Measurements from ENCODE around the gene ELMO1. TPM values are rescaled to one million over a fixed set of nuclear protein-coding genes. Genes with fewer than 3 reads are reported as not detected.

Gene ELMO1
- total RNA-seq, 1 experiment from 2014 or later = 7.8 TPM

DNA sequence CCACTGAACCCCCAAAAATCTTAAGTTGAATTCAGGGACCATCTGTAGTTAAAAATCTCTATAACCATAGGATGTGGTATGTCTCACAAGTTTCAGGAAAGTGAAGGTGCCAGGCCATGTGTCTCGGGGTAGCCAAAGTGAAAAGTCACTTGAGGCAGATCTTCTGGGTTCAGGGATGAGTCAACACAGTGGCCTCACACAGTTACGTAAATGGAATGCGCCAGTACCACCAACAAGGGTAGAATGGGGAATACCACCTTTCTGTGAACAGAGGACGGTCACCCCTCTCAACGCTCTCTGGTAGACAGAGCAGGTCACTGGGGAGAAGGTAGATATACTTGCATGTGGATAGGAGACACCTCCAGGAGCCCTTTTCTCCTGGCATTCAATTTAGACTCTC, 71.4 kb downstream of the ELMO1 start:
- no peak overlapping the region for H2BK15ac ChIP-seq (ENCODE audit: low read depth, low read length)
- no peak overlapping the region for H3K56ac ChIP-seq (ENCODE audit: insufficient read length, low read depth, low read length)
- no peak overlapping the region for H3K4me2 ChIP-seq (ENCODE audit: insufficient read depth, insufficient read length, low read length)
- H3K14ac ChIP-seq (ENCODE audit: insufficient read depth, low read length) = no peak overlapping the region
- DNase-seq = no peak
- H3T11ph ChIP-seq (ENCODE audit: low read length) = no peak overlapping the region
- no peak overlapping the region for H3K4ac ChIP-seq (ENCODE audit: low read depth, low read length)
- Mint-ChIP-seq H3K4me3 (no peak overlapping the region), H3K36me3 (ENCODE audit: insufficient read depth in 1 of 3, low read depth in 3 of 3) (peaks cover 15 to 31% (median 29%) of the 10 kb centered on the region in 3 experiments), H3K27ac (no peak overlapping the region), H3K4me1 (peaks cover 5 to 13% of the 10 kb centered on the region in 2 experiments), H3K27me3 (ENCODE audit: low read depth) (no peaks in the 10 kb centered on the region), H3K9me3 (peaks cover 23 to 24% of the 10 kb centered on the region in 2 experiments)
- no peaks in the 10 kb centered on the region for H3K23me2 ChIP-seq (ENCODE audit: insufficient read length, low read depth, low read length, poor library complexity, severe bottlenecking)
- no peak overlapping the region for H2AK5ac ChIP-seq (ENCODE audit: insufficient read length, low read length)
- TF ChIP-seq, protein P1, sequence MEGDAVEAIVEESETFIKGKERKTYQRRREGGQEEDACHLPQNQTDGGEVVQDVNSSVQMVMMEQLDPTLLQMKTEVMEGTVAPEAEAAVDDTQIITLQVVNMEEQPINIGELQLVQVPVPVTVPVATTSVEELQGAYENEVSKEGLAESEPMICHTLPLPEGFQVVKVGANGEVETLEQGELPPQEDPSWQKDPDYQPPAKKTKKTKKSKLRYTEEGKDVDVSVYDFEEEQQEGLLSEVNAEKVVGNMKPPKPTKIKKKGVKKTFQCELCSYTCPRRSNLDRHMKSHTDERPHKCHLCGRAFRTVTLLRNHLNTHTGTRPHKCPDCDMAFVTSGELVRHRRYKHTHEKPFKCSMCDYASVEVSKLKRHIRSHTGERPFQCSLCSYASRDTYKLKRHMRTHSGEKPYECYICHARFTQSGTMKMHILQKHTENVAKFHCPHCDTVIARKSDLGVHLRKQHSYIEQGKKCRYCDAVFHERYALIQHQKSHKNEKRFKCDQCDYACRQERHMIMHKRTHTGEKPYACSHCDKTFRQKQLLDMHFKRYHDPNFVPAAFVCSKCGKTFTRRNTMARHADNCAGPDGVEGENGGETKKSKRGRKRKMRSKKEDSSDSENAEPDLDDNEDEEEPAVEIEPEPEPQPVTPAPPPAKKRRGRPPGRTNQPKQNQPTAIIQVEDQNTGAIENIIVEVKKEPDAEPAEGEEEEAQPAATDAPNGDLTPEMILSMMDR (conservative IDR thresholded peaks at IDR 0.05) = no peak
- H3K27me3 ChIP-seq (ENCODE audit: insufficient read depth, low read length) = no peaks in the 10 kb centered on the region
- H2BK20ac ChIP-seq (ENCODE audit: low read depth, low read length, poor library complexity, severe bottlenecking) = no peak overlapping the region
- H4K8ac ChIP-seq (replicated peaks; ENCODE audit: insufficient read length, low read depth, low read length) = no peak overlapping the region
- H3K9me3 ChIP-seq (ENCODE audit: control insufficient read depth, low read depth, low read length) = peaks cover 15% of the 10 kb centered on the region
- no peak overlapping the region for H3K27ac ChIP-seq (ENCODE audit: insufficient read length, low read depth, low read length)
- H2AFZ ChIP-seq (ENCODE audit: low read length) = no peak overlapping the region
- WGBS (ENCODE audit: extremely low coverage, insufficient read length, low lambda C conversion rate) = no CpG with 5 or more reads among the region's 5 CpGs
- no peak overlapping the region for H2BK12ac ChIP-seq (ENCODE audit: insufficient read length, low read depth, low read length)
- no peak overlapping the region for H4K5ac ChIP-seq (ENCODE audit: insufficient read length, low read depth, low read length)
- H2BK5ac ChIP-seq (ENCODE audit: insufficient read length, low read length) = no peak overlapping the region
- no peak overlapping the region for H3K23ac ChIP-seq (ENCODE audit: insufficient read length, low read depth, low read length)
- no peaks in the 10 kb centered on the region for H4K20me1 ChIP-seq (ENCODE audit: control insufficient read depth, insufficient read depth, insufficient read length)
- H2BK120ac ChIP-seq (ENCODE audit: low read depth, low read length, poor library complexity, severe bottlenecking) = no peak overlapping the region
- H3K79me2 ChIP-seq (ENCODE audit: insufficient read depth, low read length) = no peaks in the 10 kb centered on the region
- H3K79me1 ChIP-seq (ENCODE audit: insufficient read depth, low read depth, low read length, poor library complexity, severe bottlenecking) = no peaks in the 10 kb centered on the region
- no peak overlapping the region for H4K91ac ChIP-seq (ENCODE audit: insufficient read length, low read depth, low read length)
- H3K9ac ChIP-seq (ENCODE audit: extremely low read depth, insufficient read length, low read length) = no peak overlapping the region
- H3K18ac ChIP-seq (ENCODE audit: insufficient read length, low read depth, low read length) = no peak overlapping the region
- peaks cover 4% of the 10 kb centered on the region; the same call in 1 of the 2 replicates for H3K4me1 ChIP-seq (ENCODE audit: insufficient read depth, low read length)
